Vagina (tissue), 2 donors: ENCODE results near the gene APCDD1.

ENCODE experiments used
- CTCF ChIP-seq, 3 experiments: fragments of 450-650 bp in 2 of 3; fragments of 200-600 bp in 1 of 3; sonication (generic) in 1 of 3; IDR thresholded peaks; one replicate each; pipeline ENCODE4 v1.5.1; 2017 to 2019; ENCODE audit warnings: antibody characterized with exemption in 3 of 3, mild to moderate bottlenecking in 2 of 3, moderate library complexity in 2 of 3
- POLR2A ChIP-seq, 2 donors: fragments of 450-650 bp; IDR thresholded peaks; one replicate each; pipeline ENCODE4 v1.6.1; 2017; ENCODE audit warnings: antibody characterized with exemption in 2 of 2, mild to moderate bottlenecking in 2 of 2, moderate library complexity in 2 of 2

- no peak for TF ChIP-seq CTCF (IDR thresholded peaks at IDR 0.05)
- TF ChIP-seq POLR2A (IDR thresholded peaks at IDR 0.05) = no peak
Measured at GRCh38 chr18:10486362-10486761, 31.9 kb downstream of the APCDD1 start.
